ENCODE results near the gene RYR1.
A peak's percentile ranks its signal among the peaks of the same experiment; 100 is the strongest.
"Not testable (repeated sequence)": the region's sequence is repeated elsewhere in the genome, so short reads cannot be mapped to it uniquely, and the experiment has no call there.

The RYR1 gene

DNA sequence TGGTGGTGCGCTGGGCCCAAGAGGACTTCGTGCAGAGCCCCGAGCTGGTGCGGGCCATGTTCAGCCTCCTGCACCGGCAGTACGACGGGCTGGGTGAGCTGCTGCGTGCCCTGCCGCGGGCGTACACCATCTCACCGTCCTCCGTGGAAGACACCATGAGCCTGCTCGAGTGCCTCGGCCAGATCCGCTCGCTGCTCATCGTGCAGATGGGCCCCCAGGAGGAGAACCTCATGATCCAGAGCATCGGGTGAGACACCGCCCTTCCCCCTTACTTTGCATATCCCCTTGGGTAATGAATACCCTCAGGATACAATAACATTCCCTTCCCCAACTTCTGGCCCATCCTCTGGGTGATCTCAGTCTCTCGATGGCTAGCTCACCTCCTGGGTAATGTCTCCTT, 60.9 kb downstream of the RYR1 start:
- DNase-seq = no peak

- not testable (repeated sequence) for DNase-seq
These were observed 61.9 kb downstream of the RYR1 start for GRCh38 chr19:38495375-38495774.

- DNase-seq = no peak
These were observed 62.6 kb downstream of the RYR1 start for GRCh38 chr19:38496116-38496515.

GRCh38 chr19:38496603-38497487, 63.4 kb downstream of the RYR1 start:
- DNase-seq = no peak

- no peak for DNase-seq
These were observed 64.4 kb downstream of the RYR1 start for GRCh38 chr19:38497907-38498306.

DNA sequence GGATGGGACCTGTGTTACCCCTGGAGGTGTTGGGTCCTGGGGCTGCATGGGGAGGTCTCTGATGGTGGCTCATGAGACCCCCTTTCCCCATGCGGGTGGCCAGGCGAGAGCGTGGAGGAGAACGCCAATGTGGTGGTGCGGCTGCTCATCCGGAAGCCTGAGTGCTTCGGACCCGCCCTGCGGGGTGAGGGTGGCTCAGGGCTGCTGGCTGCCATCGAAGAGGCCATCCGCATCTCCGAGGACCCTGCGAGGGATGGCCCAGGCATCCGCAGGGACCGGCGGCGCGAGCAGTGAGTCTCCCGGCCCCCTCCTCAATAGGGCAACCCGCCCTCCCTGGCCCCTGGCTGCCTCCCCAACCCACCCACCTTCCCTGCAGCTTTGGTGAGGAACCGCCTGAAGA, 66.0 kb downstream of the RYR1 start:
- DNase-seq = no peak

GRCh38 chr19:38500450-38500849, 67.0 kb downstream of the RYR1 start:
- no peak for DNase-seq

- no peak for DNase-seq
These were observed 69.1 kb downstream of the RYR1 start for GRCh38 chr19:38502410-38503076.

- DNase-seq = no peak
These were observed 69.6 kb downstream of the RYR1 start for GRCh38 chr19:38503077-38503410.

GRCh38 chr19:38505958-38506357, 72.5 kb downstream of the RYR1 start:
- no peak for DNase-seq

DNA sequence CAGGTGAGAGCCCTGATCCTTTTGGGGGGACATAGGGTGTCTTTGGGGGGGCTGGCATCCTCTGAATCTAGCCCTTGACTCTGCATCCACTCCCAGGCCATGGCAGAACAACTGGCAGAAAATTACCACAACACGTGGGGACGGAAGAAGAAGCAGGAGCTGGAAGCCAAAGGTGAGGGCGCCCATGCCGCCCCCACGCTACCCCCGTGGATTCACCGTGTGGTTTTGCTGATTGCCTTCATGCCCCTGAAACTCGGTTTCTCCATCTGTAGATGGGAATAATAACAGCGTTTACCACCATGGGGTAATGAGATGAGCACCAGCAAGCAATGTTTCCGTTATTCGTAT, 72.9 kb downstream of the RYR1 start:
- no peak for DNase-seq

DNA sequence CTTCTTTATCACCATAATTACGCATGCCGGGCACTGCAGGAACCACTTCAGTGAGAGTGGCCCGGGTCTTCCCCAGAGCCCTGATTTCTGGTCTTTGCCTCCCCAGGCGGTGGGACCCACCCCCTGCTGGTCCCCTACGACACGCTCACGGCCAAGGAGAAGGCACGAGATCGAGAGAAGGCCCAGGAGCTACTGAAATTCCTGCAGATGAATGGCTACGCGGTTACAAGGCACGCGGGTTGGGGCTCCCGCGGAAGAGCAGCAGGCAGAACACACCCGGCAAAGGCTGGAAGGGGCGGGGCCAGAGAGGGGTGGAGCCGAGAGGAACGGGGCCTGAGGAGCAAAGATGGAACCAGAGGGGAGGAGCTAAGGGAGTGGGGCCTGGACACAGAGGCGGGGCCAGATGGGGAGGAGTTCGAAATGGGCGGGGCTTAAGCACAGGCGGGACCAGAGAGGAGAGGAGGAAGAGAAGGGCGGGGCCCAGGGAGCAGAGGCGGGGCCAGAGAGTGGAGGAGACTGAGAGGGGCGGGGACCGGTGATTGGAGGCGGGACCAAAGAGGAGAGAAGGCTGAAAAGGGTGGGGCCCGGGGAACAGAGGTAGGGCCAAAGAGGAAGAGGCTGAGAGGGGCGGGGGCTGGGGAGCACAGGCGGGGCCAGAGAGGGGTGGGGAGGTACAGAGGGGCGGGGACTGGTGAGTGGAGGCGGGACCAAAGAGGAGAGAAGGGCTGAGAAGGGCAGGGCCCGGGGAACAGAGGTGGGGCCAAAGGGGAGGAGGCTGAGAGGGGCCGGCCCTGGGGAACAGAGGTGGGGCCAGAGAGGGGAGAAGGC, 73.4 kb downstream of the RYR1 start:
- peak; percentile 80 to 95 (median 84) for DNase-seq

GRCh38 chr19:38507551-38508127, 74.1 kb downstream of the RYR1 start:
- no peak for DNase-seq

GRCh38 chr19:38508507-38508906, 75.0 kb downstream of the RYR1 start:
- DNase-seq = no peak

- no peak for DNase-seq
These were observed 75.5 kb downstream of the RYR1 start for GRCh38 chr19:38509027-38509426.

DNA sequence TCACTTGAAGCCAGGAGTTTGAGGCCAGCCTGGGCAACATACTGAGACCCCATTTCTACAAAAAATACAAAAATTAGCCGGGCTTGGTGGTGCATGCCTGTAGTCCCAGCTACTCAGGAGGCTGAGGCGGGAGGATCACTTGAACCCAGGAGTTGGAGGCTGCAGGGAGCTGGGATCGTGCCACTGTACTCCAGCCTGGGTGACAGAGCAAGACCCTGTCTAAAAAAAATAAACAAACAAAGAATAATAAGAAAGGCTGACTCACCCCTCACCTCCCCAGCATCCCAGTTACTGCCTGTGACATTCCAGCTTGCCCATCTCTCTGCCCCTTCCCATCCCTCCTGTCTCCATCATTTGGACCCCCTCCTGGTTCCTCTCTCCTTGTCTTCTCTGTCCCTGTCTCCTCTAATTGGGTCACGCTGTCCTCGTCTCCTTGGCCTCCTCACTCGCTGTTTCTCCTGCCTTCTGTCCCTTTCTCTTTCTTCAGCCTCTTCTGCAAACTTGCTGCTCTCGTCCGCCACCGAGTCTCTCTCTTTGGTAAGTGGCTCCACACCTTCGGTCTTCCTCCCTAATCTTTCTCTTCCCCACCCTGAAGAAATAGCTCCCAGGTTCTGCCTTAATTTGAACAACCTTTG, 77.7 kb downstream of the RYR1 start:
- DNase-seq = no peak

DNA sequence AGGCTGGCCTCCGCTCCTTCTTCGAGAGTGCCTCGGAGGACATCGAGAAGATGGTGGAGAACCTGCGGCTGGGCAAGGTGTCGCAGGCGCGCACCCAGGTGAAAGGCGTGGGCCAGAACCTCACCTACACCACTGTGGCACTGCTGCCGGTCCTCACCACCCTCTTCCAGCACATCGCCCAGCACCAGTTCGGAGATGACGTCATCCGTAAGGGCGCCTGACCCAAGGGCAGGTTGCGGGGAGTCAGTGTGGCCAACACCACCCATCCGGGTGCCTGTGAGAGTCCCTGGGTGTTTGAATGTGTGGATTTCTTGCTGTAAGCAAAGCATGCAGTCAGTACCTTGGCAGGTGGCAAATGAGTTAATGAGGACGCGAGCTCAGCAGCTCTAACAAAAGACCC, 78.8 kb downstream of the RYR1 start:
- DNase-seq = no peak

GRCh38 chr19:38513156-38513555, 79.7 kb downstream of the RYR1 start:
- DNase-seq = not testable (repeated sequence)

DNA sequence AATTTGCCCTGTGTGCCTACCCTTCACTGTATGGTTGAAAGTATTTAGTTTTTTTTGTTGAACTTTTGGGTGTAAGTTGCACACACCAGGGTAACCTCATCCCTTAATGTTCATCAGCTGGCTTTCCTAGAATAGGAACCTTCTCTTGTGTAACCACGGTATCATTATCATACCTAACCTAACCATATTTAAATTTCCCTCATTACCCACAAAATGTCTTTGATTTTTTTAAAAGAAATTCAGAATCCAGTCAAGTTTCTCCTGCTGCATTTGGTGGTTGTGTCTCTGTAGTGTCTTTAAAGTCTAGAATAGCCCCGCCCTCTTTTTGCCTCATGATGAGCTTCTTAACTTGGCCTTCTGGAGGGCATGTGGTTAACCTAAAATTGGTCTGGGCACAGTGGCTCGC, 80.3 kb downstream of the RYR1 start:
- DNase-seq = no peak

- peak; percentile 62 to 81 (median 74) for DNase-seq
These were observed 81.5 kb downstream of the RYR1 start for GRCh38 chr19:38514812-38515633.

DNA sequence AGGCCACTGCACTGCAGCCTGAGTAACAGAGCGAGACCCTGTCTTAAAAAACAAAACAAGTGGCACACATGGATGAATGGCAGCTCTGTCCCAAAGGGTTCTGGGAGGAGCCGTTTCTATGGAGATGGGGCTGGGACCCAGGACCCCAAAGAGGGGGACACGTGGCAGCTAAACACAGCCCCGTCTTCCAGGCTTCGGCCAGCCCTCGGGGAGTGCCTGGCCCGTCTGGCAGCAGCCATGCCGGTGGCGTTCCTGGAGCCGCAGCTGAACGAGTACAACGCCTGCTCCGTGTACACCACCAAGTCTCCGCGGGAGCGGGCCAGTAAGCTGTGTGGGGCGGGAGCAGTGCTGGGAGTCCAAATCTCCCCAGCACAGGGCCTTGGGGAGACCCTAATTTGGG, 82.4 kb downstream of the RYR1 start:
- no peak for DNase-seq

GRCh38 chr19:38516802-38517201, 83.3 kb downstream of the RYR1 start:
- no peak for DNase-seq
